ENCODE data around the gene RRP36. TPM values are rescaled to one million over a fixed set of nuclear protein-coding genes. Genes with fewer than 3 reads are reported as not detected.

RRP36 gene
- polyA plus RNA-seq, 3 donors: 26.6 to 52.5 (median 43.3) TPM

- Histone ChIP-seq H2AFZ (ENCODE audit: insufficient read depth, low read depth, low read length, poor library complexity, severe bottlenecking) (peak overlapping the region; percentile 98), H3K4me2 (replicated peaks; ENCODE audit: extremely low read depth, low read length, poor library complexity, severe bottlenecking) (peak overlapping the region; percentile 98), H3K79me2 (ENCODE audit: insufficient read depth, low read length) (peaks cover 2% of the 10 kb centered on the region), H3K9me3 (replicated peaks in 1 of 2; ENCODE audit: control insufficient read depth in 1 of 2, insufficient read depth in 1 of 2, low read length in 2 of 2) (no peaks in the 10 kb centered on the region), H3K4me1 (ENCODE audit: control insufficient read depth in 1 of 2, insufficient read depth in 2 of 2, low read length in 2 of 2) (peaks cover 11 to 20% of the 10 kb centered on the region in 2 donors), H3K36me3 (replicated peaks in 1 of 2; ENCODE audit: control insufficient read depth in 1 of 2, insufficient read depth in 2 of 2, low read length in 2 of 2) (peaks cover 20 to 44% of the 10 kb centered on the region in 2 donors), H3K27me3 (ENCODE audit: control insufficient read depth in 2 of 2, insufficient read depth in 2 of 2, low read length in 2 of 2) (no peaks in the 10 kb centered on the region), H3K9ac (ENCODE audit: insufficient read depth, low read length, poor library complexity, severe bottlenecking) (no peak overlapping the region), H3K4me3 (replicated peaks in 1 of 3; ENCODE audit: low read depth in 2 of 3, low read length in 3 of 3) (peak overlapping the region in 1 of 3 experiments; percentile 91), H3K27ac (ENCODE audit: low read depth in 1 of 2, low read length in 2 of 2) (peak overlapping the region in 1 of 2 donors; percentile 86), H4K20me1 (ENCODE audit: insufficient read depth, low read length) (no peaks in the 10 kb centered on the region)
- Mint-ChIP-seq H3K27me3 (ENCODE audit: low read depth in 3 of 3) (peaks cover 0 to 2% (median 2%) of the 10 kb centered on the region in 3 donors), H3K9me3 (no peaks in the 10 kb centered on the region), H3K27ac (peak overlapping the region in 4 of 7 donors; percentile 4 to 94 (median 90)), H3K36me3 (peaks cover 42 to 58% of the 10 kb centered on the region in 2 donors), H3K4me3 (peak overlapping the region; percentile 89 to 97), H3K4me1 (peaks cover 27% of the 10 kb centered on the region)
- DNase-seq: no peak
- 96% methylated on average over 19 of the region's 19 CpGs for WGBS (ENCODE audit: insufficient coverage)
- TF ChIP-seq CTCF (IDR thresholded peaks at IDR 0.05): no peak
- intact Hi-C loops (cut with micrococcal nuclease): loop anchor here in 1 of 2 donors (10.0 kb wide), 1 partner anchor 122 kb away; the partner anchor contains the start of gene SRF
Measured at GRCh38 chr6:43052225-43052841, 30.9 kb downstream of the RRP36 start.

GRCh38 chr6:43052842-43053544 is 31.6 kb downstream of the RRP36 start:
- Mint-ChIP-seq H3K4me1 (peaks cover 28% of the 10 kb centered on the region), H3K4me3 (peak overlapping the region; percentile 89 to 97), H3K27me3 (ENCODE audit: low read depth in 3 of 3) (peaks cover 0 to 2% (median 2%) of the 10 kb centered on the region in 3 donors), H3K36me3 (peaks cover 43 to 54% of the 10 kb centered on the region in 2 donors), H3K27ac (peak overlapping the region; percentile 83 to 94 (median 92)), H3K9me3 (no peaks in the 10 kb centered on the region)
- peak overlapping the region; percentile 98 for H2AFZ ChIP-seq (ENCODE audit: insufficient read depth, low read depth, low read length, poor library complexity, severe bottlenecking)
- WGBS (ENCODE audit: insufficient coverage): 11% methylated on average over 22 of the region's 22 CpGs
- intact Hi-C loops (cut with micrococcal nuclease): loop anchor here in 1 of 2 donors (10.0 kb wide), 1 partner anchor 122 kb away; the partner anchor contains the start of gene SRF
- H3K4me1 ChIP-seq (ENCODE audit: control insufficient read depth in 1 of 2, insufficient read depth in 2 of 2, low read length in 2 of 2): peaks cover 11 to 22% of the 10 kb centered on the region in 2 donors
- H4K20me1 ChIP-seq (ENCODE audit: insufficient read depth, low read length): no peaks in the 10 kb centered on the region
- no peaks in the 10 kb centered on the region for H3K27me3 ChIP-seq (ENCODE audit: control insufficient read depth in 2 of 2, insufficient read depth in 2 of 2, low read length in 2 of 2)
- H3K36me3 ChIP-seq (replicated peaks in 1 of 2; ENCODE audit: control insufficient read depth in 1 of 2, insufficient read depth in 2 of 2, low read length in 2 of 2): peaks cover 16 to 44% of the 10 kb centered on the region in 2 donors
- H3K9ac ChIP-seq (ENCODE audit: insufficient read depth, low read length, poor library complexity, severe bottlenecking): peak overlapping the region; percentile 80
- H3K27ac ChIP-seq (ENCODE audit: low read depth in 1 of 2, low read length in 2 of 2): peak overlapping the region; percentile 44 to 86
- DNase-seq: no peak
- no peak for TF ChIP-seq CTCF (IDR thresholded peaks at IDR 0.05)
- H3K79me2 ChIP-seq (ENCODE audit: insufficient read depth, low read length): peaks cover 7% of the 10 kb centered on the region
- no peaks in the 10 kb centered on the region for H3K9me3 ChIP-seq (replicated peaks in 1 of 2; ENCODE audit: control insufficient read depth in 1 of 2, insufficient read depth in 1 of 2, low read length in 2 of 2)
- H3K4me3 ChIP-seq (replicated peaks in 1 of 3; ENCODE audit: low read depth in 2 of 3, low read length in 3 of 3): peak overlapping the region; percentile 66 to 91 (median 85)
- peak overlapping the region; percentile 98 for H3K4me2 ChIP-seq (replicated peaks; ENCODE audit: extremely low read depth, low read length, poor library complexity, severe bottlenecking)
